GM19328 (cell line): ENCODE results near the gene CD47.

Experiments used
- ATAC-seq: cut with Tn5 transposase; IDR thresholded peaks from one replicate; pipeline ENCODE4 v1.9.1; 2021; ENCODE audit warnings: mild to moderate bottlenecking, moderate library complexity; ENCODE audit not compliant: unreplicated experiment

The CD47 gene

GRCh38 chr3:108053483-108053882 lies 37.3 kb downstream of the CD47 start:
- ATAC-seq = no peak

- no peak for ATAC-seq
These were observed 37.8 kb downstream of the CD47 start for GRCh38 chr3:108053067-108053466.

GRCh38 chr3:108051005-108051404 lies 39.8 kb downstream of the CD47 start:
- ATAC-seq = no peak

GRCh38 chr3:108047987-108048386 lies 42.8 kb downstream of the CD47 start:
- ATAC-seq = no peak

GRCh38 chr3:108046247-108046646 lies 44.6 kb downstream of the CD47 start:
- ATAC-seq = no peak

- no peak for ATAC-seq
These were observed 46.1 kb downstream of the CD47 start for GRCh38 chr3:108044699-108045098.

- no peak for ATAC-seq
These were observed 48.5 kb downstream of the CD47 start for GRCh38 chr3:108042300-108042699.

- ATAC-seq = no peak
These were observed 49.6 kb downstream of the CD47 start for GRCh38 chr3:108041253-108041652.

GRCh38 chr3:108037770-108038169 lies 53.1 kb downstream of the CD47 start:
- no peak for ATAC-seq

- no peak for ATAC-seq
These were observed 53.7 kb downstream of the CD47 start for GRCh38 chr3:108036984-108037741.

- ATAC-seq = no peak
These were observed 54.4 kb downstream of the CD47 start for GRCh38 chr3:108036401-108036800.

GRCh38 chr3:108035751-108036150 lies 55.1 kb downstream of the CD47 start:
- ATAC-seq = no peak

- no peak for ATAC-seq
These were observed 58.9 kb downstream of the CD47 start for GRCh38 chr3:108031895-108032294.

GRCh38 chr3:108030960-108031359 lies 59.9 kb downstream of the CD47 start:
- ATAC-seq = no peak

GRCh38 chr3:108029466-108029865 lies 61.4 kb downstream of the CD47 start:
- no peak for ATAC-seq

GRCh38 chr3:108028896-108029295 lies 61.9 kb downstream of the CD47 start:
- no peak for ATAC-seq

GRCh38 chr3:108025177-108025576 lies 65.7 kb downstream of the CD47 start:
- no peak for ATAC-seq

- no peak for ATAC-seq
These were observed 66.5 kb downstream of the CD47 start for GRCh38 chr3:108024146-108024850.

- no peak for ATAC-seq
These were observed 68.3 kb downstream of the CD47 start for GRCh38 chr3:108022256-108023150.

GRCh38 chr3:108021533-108021932 lies 69.3 kb downstream of the CD47 start:
- ATAC-seq = no peak

GRCh38 chr3:108021131-108021530 lies 69.7 kb downstream of the CD47 start:
- ATAC-seq = no peak
